Hippocampal formation (tissue), 2 donors: ENCODE measurements around the gene HLTF.
"Not testable (repeated sequence)": the region's sequence is repeated elsewhere in the genome, so short reads cannot be mapped to it uniquely, and the experiment has no call there.

Experiments
- DNase-seq, 2 donors: peaks; one replicate each; lab custom pipeline; 2025; lab: John Stamatoyannopoulos, UW

Gene HLTF

DNA sequence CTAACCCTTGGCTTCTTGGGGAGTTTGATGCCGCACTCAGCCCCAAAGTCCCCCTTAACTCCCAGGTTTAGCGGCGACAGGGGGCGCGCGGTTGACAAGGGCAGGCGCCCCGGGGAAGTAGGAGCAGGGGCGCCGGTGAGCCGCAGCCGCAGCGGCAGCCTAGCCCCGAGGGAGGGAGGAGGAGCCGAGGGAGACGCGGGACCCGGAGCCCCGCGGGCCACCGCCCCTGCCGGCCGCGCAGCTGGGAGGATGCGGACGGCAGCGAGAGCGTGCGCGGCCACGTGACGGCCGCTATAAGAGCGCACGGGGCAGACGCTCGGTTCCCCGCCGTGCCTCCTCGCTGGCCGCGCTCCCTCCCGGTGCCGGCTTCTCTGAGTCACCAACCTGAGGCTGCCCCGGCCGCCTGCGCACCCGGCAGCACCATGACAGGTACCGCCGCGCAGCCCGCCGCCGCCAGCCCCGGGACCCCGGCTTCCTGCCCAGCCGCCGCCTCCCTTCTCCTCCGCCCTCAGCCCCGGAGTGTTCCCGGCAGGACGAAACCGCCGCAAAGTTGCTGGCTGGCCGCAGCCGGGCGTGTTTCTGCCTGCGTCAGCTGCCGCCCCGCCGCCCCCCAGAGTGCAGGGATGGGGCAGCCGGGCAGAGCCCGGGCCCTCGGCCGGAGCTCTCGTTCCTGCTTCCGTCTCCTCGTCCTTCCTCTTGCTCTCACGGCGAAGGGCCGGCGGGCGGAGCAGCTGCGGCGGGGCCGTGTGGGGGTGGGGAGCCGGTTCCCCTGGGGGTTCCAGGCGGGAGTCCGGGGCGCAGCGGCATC, 94.9 kb downstream of the HLTF start, which contains the start of gene GYG1:
Gene GYG1, plus strand, starts transcription at position 322 of the 808 bp plus-strand sequence. Its CDS starts 101 bp downstream, at position 423.
- peak; percentile 79 to 84 for DNase-seq

DNA sequence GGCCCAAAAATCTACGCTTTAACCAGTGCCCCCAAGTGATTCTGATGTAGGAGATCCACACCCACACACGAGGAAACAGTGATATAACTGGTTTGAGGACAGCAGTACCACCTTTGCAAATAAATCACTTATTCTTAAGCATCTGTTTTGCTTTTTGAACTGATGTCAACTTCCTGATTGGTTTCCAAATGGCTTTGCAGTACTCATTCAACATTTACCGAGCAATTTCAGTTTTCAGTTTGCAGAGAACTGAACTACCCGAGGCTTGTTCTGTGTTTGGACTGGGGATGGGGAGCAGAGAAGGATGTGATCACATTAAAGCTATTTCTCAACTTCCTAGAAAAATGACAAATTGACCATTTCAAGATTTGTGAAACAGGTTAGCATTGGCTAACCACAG, 96.1 kb downstream of the HLTF start:
- DNase-seq, result no peak

DNA sequence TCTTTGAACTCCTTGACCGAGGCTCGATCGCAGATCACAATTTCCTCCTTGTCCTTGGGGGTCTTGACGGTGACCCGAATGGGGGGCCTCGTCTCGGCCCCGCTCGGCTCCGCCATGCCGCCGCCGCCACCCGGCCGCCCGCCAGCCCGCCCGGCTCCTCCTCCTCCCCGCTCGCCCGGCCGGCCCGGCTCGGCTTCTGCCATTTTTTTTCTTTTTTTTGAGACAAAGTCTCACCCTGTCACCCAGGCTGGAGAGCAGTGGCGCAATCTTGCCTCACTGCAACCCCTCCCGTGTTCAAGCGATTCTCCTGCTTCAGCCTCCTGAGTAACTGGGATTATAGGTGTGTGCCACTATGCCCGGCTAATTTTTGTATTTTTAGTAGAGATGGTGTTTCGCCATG, 98.8 kb downstream of the HLTF start:
- DNase-seq, result not testable (repeated sequence)

DNA sequence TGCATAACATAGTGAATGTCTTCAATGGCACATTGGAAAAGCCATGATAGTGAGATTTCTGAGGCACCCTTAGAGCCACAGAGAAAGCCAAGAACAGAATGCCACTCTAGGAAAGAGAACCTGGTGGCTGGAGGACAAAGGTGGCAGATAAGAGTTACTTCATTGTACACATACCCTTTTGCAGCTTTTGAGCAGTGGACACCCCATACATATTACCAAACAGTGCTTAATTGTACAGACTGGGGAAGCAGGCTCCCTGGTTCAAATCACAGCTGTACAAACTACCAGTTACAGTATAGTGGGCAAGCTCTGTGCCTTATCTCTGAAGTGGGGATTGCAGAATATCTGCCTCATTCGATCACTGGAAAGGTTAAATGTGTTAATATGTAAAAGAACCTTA, 105.1 kb downstream of the HLTF start:
- no peak for DNase-seq
